GM19452 (cell line): ENCODE measurements around the gene RAD9A.

Source experiments
- ATAC-seq: cut with Tn5 transposase; IDR thresholded peaks from one replicate; pipeline ENCODE4 v1.9.1; 2021; ENCODE audit not compliant: unreplicated experiment

RAD9A gene

DNA sequence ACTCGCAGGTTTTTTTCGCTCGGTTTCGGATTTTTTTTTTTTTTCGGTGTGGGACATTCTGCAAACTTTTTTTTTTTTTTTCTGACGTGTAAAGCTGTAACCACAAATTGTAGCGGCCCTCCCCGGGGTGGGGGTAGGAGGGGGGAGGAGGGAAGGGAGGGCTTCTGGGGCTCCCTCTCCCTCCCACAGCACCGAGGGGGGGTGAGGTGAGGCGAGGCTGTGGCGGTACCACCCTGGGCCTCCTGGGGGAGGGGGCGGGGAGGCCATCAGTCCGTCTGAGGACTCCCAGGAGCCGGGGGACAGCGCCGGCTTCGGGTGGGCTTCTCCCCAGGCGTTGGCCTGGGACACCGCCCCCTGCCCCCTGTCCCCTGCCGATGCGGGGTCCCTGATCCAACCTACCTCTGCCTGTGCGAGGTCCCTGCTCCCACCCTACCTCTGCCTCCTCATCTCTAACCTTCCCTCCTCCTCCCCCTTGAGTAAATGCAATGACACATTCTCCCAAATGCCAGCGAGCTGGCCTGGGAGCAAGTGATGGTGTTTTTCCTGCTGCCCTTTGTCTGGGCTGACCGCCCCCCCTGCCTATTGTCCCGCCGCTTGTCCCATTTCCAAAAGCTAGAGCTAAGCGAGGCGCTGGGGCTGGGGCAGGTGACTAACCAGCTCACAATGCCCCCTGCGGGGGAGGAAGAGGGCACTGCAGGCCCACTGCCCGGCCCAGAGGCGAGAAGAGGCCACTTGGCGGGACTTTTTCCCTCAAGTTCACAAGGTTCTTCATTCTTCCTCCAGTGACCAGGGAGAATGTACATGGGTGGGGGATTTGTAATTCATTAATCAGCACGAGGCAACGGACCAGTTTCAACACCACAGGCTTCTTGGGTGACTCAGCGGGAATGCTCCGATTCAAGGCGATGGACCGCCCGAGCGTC lies 17.9 kb upstream of the RAD9A start:
- ATAC-seq = no peak

DNA sequence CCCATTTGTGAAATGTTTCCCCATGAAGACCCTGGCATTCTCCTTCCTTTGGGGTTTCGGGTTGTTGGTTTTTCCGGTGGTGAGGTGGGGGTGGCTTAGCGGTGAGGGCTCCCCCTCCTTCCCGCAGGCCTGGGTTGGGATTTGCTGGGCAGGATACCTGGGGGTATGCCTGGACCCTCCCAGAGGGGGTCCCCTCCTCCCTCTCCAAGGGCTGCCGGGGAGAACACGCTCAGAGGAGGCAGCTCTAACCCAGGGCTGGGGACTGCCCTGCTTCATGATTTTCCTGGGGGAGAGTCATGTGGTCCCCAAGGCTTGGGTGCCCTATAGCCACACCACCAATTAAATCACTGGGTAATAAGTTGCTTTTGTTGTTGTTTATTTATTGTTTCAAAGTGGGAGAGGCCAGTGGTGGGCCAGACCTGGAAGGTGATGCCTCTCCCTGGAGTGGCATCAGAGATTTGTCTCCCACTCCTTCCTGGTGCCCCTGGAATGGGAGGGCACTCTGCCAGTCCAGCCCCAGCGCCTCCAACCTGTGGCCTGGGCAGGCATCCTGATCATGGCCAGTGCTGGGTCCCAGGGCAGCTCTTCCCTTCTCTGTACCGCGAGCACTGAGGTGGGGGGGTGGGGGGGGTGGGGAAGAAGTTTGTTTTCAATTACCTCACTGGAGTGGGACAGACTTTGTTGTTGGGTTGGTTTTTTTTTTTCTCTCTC lies 17.1 kb upstream of the RAD9A start:
- no peak for ATAC-seq

DNA sequence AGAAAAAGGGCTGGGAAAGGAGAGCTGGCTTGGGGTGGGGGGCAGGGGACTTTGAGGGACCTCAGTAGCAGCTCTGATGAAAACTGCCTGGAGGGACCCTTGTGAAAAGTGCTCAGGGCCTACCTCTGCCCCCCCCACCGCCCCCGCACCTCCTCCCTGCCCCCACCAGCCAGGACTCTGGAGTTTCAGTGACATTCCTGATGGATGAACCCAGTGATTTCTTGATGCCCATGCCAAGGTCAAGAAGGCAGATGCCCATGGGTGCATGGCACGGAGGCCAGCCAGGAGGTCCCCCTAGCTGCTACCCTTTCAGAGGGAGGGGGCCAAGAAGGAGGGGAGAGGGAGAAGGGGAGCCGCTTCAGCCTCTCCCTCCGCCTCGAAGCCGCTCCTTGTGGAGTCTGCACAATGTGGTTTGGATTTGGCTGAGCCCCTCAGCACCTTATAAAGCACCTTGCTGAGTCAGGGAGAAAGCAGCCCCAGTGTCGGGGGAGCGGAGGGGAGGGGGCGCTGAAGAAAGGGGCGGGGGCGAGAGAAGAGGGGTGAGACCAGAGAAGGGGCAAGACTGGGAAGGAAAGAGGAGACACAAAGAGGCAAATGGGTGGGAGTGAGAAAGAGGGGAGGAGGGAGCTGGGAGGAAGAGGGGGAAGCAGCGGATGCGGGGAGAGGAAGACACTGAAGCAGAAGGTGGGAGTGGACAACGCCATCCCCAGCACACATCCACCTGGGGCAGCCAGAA lies 16.3 kb upstream of the RAD9A start:
- no peak for ATAC-seq

DNA sequence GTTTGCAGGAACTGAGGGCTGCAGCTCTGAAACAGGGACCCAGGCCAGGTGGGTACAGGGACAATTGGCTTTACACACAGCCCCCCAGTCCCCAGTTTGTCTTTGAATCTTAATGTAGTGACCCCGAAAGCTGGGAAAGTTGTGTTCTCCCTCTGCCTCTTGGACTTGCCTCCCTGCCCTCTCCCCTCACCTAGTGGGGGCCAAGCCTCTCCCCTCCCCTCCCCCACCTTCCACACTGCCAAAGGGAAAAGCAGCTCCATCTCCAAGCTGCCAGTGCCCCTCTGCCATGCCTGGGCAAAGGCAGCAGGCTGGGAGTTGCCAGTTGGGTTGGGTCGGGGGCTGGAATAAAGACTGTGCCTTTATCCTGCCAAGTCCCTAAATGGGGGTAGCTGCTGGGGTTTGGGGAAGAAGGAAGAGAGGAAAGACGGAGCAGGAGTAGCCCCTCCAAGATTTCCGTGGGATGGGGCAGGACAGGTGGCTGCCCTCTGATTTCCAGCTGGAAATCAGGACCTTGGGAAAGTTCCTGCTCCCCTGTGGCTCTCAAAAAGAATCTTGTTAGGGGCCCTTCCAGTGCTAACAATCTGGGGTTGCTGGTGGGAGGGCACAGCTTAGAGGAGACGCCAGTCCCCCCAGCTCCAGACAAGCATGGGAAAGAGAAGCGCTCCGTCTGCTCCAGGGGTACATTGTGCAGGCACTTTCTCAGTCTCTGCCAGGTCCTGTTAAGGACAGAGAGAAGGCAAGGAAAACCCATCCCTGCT lies 15.5 kb upstream of the RAD9A start:
- no peak for ATAC-seq

DNA sequence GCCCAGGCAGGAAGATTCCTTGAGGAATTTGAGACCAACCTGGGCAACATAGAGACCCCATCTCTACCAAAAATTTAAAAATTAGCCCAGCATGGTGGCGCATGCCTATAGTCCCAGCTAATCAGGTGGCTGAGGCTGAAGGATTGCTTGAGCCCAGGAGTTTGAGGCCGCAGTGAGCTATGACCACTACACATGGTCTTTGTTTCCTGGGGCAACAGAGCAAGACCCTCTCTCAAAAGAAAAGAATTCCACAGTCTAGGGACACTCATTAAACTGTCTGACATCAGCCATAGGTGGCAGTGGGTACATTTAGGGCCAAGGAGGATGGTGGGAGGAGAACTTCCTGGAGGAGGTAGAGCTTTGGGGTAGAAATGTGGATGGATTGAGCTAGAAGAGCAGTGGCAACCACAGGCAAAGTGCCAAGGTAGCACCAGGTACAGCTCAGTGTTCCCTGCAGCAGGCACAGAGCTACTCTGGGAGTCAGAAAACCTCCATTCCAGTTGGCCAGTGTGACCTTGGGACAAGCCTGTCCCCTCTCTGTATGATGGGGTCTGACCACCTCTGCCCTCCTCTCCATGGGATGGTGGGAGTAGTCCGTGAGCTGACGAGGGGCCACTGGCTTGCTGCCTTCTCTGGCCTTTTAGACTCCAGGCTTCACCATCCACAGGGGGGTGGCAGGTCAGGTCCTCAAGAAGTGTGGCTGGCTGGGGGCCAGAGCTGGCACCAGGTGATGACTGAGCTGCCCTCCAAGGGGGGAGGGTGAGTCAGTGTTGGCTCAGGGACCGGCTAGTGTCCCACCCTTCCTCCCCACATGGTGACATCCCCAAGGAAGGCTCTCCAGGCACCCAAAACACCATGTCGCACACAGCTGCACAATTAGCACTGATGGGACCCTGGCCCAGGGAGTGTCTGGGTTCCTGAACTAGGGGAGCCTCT lies 14.6 kb upstream of the RAD9A start:
- ATAC-seq = no peak

DNA sequence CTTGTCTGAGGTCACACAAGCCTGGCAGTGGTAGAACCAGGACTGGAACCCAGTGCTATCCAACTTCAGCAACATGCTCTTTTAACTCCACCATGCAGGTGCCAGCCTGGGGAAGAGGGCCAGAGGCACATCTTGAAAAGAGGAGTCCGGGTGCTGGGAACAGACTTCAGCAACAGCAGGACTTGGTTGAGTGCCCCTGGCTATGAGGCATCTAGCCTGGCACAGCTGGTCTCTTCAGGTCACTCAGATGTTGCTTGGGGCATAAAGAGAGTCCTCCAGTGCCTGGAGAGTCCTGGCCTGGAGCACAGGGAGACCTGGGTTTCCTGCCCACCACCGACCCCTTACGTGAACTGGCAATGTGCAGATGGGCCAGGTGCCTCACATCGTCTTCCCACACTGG lies 13.2 kb upstream of the RAD9A start:
- no peak for ATAC-seq

DNA sequence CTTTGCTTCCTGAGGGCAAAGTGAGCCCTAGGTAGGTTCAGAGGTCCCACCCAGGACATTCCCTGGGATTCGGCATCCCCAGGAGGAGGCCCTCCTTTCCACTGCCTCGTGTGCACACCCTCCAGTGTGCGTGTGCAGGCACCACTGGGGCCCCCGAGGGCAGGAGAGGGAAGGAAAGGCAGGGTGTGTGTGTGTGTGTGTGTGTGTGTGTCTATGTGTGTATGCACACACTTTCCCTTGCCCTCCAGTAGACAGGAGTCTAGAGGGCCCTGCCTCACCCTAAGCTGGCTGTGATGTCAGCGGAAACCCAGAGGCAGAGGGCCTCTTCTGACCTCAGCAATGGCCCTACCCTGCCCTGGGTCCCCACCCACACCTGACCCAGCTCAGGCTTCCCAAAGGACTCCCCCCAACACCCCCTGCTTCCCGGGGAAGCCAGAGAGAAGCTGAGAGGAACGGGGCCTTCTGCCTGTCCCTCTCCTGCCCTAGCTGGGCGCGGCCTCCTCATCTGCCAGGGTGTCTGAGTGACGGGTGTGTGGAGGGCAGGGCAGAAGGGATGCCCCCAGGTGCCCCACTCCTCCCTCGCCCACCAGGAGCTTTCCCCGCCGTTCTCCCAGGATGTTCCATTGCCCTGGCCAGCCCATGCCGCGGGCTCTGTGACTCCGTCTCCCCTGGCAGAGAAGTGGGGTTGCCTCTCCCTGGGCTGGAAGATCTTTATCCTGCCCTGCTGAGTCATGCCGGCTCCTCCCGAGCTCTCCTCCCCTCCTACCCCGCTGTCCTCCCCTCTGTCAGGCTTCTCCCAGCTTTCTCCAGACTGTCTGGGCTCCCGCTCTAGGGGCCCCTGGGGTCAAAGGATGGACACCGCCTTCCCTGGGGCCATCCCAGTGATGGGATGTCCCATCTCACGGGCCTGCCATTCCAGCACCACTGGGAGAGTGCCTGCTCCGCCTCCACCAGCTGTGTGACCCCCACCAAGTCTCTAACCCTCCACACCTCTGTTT lies 12.4 kb upstream of the RAD9A start:
- ATAC-seq = no peak

DNA sequence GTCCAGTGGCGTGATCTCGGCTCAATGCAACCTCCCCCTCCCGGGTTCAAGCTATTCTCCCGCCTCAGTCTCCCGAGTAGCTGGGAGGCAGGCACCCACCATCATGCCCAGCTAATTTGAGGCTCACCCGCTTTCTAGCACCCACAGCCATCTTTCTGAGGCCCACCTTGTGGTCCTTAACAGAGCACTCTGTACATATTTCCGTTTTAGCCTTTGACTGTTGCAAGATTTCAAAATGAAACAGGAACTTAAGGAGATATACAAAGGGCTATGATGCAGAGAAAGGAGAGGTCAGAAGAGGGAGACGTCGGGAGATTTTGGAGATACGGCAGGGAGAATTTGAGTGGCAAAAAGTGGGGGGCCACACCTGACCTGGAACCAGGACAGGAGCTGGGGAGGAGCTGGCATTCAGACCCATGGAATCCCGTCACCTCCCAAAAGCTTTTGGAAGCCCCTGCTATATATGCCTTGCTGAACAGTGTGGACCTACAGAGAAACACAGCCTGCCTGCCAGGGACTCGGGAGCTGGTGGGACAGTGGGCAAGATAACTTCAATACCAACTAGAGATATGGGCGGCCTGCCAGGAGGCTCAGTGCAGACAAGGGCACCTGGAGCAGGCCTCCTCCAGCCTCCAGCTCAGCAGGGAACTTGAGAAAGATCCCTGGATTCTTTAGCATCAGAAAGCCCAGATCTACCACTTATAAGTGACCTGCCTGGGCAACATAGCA lies 10.4 kb upstream of the RAD9A start:
- ATAC-seq = no peak

DNA sequence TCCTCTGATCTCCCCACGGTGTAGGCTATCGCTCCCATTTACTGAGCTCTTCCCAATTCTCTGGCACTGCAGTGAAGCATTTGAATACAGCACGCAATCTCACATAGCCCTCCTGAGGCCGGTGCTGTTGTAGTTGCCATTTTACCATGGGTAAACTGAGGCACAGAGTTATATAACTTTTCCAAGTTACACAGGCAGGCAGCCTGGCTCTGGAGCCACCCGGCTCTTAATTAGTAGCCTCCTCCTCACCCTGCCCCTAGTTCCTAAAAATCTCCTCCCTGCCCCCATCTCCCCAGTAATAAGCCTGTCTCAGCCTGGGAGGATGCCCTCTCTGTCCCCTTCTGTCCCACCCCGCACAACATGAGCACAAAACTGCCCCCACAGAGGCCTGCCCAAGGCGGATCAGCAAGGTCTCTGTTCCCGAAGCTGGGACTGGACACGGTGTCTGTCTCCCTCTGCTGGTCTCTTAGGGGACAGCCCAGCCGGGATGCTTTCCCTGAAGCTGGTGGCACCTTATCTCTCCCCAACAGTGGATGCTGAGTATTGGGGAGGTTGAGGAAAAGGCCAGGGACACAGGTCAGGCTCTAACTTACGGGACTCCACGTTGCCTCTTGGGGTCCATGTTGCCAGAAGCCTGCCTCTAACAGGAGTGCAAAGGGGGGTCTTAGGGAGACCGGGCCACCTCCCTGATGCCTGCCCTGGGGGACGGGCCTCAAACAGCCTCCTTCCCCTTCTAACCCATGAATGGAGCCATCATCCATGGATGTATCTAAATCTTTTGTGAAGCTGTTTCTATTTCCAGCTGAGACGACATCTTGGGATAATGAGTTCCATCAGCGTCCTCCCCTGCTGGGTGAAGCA lies 9.3 kb upstream of the RAD9A start:
- ATAC-seq = no peak

DNA sequence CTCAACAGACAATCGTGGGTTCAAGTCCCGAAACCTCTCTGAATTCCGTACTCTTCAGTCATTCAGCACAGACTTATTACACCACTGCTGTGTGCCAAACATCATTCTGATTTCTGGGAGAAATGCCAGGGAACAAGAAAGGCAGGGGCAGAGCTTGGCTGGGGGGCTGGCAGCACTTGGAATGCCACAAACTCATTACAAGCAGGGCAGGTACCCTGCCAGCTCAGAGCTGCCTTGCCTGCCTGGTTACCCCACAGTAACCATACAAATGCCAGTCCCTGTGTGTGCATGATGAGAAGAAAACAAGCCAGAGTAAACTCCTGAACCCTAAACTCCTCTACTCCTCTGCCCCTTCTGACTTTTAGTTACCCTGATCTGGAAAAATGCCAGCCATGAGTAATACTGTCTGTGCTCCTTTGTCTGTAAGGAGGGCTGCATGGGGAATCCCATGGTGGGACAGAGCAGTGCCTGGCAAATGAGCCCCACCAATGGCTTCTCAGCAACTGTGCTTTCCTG lies 6.9 kb upstream of the RAD9A start:
- ATAC-seq = no peak

DNA sequence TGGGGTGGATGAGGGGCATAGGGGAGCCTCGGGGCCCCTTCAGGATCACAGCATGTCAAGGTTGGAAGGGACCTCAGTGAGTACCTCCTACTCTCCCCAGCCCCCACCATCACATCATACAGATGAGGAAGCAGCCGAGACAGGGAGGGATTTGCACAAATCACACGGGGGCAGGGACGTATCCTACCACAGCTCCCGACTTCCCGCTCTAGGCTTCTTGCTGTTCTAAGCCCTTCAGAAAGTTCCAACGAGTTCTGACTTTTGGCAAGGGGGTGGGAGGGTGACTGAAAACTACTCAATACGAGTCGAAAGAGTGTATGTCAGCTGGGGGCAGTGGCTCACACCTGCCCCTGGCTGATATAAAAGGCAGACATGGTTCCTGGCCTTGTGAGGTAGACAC lies 4.7 kb upstream of the RAD9A start:
- no peak for ATAC-seq

DNA sequence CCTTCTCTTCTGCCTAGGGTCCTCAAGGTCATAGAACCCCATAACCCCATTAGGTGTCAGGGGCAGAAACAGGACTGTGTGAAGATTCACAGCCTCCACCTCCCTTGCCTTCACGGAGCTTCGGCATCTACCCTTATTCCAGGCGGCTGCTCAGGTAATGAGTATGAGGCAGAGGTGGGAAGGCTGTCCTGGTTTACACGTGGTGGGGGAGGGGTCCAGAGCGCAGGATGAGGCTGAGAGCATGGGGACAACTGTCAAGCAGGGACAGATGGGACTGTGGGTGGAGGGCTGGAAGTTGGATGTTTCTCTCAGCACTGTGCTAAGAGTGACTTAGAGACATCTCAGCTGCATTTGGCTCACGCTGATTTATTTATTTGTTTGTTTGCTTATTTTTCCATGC lies 4.3 kb upstream of the RAD9A start:
- no peak for ATAC-seq

DNA sequence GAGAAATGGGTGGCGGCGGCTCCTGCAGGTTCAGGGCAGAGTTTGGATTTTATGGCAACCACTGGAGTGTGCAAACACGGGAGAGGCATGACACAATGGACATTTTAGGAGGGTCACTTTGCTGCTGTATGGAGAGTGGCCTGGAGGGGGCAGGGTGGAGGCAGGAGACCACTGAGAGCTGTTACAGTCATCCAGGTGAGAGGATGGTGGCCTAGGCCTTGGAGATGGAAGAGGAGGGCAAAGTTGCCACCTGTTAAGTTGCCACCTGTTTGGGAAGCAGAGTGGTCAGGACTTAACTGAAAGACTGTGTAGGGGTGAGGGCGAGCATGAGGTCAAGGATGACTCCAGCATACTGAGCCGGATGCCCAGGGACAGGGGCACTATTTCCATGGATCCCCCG lies 2.3 kb upstream of the RAD9A start:
- no peak for ATAC-seq

DNA sequence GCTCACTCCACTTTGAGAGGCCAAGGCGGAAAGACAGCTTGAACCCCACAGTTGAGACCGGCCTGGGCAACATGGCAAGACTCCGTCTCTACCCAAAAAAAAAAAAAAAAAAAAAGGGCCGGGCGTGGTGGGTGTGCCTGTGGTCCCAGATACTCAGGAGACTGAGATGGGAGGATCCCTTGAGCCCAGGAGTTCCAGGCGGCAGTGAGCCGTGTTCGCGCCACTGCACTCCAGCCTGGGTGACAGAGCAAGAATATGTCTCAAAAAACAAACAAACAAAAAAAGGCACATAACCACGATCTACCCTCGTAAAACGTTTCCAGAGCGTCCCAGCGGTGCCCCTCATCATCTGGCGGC lies 861 bp upstream of the RAD9A start:
- ATAC-seq = no peak

DNA sequence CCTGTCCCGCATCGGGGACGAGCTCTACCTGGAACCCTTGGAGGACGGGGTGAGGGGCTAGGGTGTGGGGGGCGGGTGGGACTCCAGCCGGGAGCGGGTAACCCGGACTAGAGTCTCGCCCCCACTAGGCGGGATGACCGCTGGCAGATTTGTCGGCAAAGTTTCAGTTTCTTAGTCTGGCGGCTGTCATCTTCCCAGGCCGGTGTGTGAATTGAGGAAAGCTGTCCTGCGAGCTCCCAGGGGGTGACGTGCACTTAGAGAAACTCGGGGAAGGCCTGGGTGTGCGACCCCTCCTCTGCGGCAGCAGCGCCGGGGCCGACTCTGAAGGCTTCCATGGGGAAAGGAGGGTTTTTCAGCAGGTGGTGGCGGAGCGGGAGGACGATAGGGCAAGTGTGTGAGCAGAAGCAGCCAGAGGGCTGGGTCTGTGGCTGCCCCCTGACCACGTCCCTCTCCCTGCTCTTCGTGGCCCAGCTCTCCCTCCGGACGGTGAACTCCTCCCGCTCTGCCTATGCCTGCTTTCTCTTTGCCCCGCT lies 463 bp downstream of the RAD9A start:
- no peak for ATAC-seq

DNA sequence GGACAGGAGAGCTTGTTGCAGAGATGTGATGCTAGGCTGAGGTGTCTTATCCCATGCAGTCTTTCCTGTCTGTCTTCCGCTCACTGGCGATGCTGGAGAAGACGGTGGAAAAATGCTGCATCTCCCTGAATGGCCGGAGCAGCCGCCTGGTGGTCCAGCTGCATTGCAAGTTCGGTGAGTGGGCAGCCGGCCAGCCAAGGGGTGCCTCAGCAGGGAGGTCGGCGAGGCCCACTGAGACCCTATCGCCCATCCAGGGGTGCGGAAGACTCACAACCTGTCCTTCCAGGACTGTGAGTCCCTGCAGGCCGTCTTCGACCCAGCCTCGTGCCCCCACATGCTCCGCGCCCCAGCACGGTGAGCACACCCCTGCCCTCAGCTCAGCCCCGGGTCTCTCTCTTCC lies 1.7 kb downstream of the RAD9A start:
- ATAC-seq = no peak

DNA sequence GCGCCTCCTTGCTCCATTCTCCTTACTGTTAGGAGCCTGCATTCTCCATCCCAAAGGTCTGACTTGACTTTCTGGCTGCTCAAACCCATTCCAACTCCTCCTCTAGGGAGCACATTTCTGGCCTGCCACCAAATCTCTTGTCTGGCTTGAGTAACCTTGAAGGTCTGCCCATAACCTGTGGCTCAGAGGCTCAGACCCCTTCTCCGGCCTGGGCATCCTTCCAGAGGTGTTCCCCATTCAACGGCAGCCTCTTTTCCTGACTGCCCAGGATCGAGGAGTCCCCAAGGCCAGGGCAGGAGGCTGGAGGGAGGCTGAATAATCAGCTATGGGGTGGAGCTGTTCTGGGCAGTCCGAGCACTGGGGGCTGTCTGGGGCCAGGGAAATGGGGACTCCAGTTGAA lies 2.2 kb downstream of the RAD9A start:
- ATAC-seq = no peak
